Left renal pelvis (tissue), 4 donors: ENCODE data around the gene SLFN12L. TPM values are rescaled to one million over a fixed set of nuclear protein-coding genes. Genes with fewer than 3 reads are reported as not detected.
"Not testable (repeated sequence)": the region's sequence is repeated elsewhere in the genome, so short reads cannot be mapped to it uniquely, and the experiment has no call there.

Experiments
- DNase-seq, 4 donors: peaks; one replicate each; pipeline ENCODE4 v3.0.0-alpha.2; 2013; ENCODE audit warnings: low read depth in 4 of 4, low spot score in 3 of 4
- polyA plus RNA-seq, 4 donors: library from polyadenylated mRNA; unstranded; fragments of 120-200 nt; gene quantifications; one replicate each; pipeline ENCODE4 v1.2.1, GENCODE V29; 2013; ENCODE audit not compliant: insufficient read length in 4 of 4

SLFN12L gene
- polyA plus RNA-seq, 4 donors = 0.12 to 0.34 (median 0.29) TPM

DNA sequence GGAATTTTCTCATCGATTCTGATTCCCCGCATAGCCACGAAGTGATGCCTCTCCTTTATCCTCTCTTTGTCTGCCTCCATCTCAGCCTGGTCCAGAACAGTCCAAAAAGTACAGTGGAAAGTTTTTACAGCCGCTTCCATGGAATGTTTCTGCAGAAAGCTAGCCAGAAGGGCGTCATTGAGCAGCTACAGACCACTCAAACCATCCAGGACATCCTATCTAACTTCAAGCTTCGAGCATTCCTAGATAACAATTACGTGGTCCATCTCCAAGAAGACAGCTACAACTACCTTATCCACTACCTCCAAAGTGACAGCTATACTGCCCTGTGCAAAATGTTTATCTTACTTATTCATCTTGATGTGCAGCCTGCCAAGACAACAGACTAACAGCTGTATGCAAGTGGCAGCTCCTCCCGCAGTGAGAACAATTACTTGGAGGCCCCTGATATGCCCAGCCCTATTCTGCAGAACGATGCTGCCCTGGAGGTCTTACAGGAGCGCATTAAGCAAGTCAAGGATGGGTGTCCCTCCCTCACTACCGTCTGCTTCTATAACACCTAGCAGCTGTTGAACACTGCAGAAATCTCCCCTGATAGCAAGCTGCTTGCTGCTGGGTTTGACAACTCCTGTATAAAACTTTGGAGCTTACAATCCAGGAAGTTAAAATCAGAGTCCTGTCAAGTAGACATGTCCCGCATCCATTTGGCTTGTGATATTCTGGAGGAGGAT lies 38.9 kb downstream of the SLFN12L start:
- no peak for DNase-seq

DNA sequence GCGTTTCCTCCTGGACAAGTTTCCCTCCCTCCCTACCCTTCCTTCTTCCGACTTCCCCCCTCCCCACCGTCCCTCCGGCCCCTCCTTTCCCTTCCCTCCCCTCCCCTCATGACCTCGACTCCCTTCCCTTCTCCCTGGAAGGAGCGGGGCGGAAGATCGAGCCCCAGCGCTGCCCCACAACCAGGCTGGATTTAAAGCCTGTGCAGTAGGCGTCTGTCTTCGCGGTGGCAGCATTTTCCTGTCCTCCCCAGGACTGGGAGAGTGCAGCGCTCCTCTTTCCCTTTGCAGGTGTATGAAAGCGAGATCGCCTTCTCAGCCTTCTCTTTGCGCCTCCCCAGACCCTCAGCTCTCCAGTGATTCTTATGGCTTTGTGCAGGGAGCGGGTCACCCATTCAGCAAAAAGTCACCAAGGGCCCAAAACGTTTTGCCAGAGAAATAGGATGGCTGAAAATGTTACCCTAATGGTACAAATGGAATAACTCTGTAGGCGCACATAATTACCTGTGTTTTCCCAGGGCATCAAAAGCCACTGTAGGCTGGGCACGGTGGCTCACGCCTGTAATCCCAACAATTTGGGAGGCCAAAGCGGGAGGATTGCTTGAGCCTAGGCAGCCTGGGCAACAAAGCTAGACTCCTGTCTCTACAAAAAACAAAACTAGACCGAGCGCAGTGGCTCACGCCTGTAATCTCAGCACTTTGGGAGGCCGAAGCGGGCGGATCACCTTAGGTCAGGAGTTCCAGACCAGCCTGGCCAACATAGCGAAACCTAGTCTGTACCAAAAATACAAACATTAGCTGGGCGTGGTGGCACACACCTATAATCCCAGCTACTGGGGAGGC lies 40.8 kb downstream of the SLFN12L start:
- no peak for DNase-seq

DNA sequence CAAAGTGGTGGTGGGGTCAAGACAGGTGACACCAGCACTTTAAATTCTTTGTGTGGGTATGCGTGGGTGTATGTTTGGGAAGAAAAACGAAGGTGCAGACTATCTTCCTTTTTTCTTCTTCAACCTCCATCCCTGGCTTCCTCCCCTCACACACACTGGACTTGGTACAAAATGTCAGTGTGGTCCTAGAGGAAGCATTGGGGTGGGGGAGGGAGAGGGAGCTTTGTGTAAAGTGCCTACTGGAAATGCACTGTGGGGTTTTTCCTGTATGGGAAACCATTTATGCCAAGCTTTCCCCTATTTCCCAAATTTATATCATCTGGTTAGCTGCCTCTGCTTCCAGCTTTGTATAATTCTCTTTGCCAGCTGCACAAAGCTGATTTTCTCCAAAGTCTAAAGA lies 44.4 kb downstream of the SLFN12L start:
- DNase-seq = no peak

DNA sequence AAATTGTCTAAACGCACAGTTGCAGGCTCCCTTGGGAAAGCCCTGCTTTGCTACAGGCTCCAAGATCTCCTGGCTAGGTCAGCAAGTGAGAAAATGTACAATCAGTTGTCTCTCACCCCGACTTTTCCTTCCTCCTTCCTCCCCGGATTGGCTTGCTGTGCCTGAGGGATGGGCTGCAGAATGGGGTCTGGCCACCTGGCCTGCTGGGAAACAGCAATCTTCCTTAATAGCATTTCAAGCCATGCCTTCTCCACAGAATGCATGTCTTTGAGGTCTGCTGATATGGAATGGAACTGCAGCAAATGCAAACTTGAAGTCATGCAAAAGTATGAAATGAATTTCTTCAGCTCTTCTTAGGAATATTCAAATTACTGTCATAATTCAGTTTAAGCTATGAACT lies 46.1 kb downstream of the SLFN12L start:
- no peak for DNase-seq

DNA sequence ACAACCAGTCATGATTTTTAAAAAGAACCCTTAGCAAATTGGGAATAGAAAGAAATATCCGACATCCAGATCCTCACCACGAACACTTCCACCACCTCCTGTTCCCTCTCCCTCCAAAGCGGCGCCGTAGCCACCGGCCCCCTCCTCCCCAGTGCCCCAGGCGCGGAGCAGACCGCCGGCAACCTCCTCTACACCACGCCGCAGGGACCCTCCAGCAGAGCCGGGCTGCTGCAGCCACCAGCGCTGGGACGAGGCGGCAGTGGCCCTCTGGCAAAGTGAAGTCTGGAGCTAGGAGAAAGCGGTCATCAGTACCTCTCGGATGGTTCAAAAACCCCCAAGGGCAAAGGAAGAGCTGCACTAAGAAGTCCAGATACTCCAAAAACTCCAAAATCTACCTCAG lies 47.5 kb downstream of the SLFN12L start:
- no peak for DNase-seq

DNA sequence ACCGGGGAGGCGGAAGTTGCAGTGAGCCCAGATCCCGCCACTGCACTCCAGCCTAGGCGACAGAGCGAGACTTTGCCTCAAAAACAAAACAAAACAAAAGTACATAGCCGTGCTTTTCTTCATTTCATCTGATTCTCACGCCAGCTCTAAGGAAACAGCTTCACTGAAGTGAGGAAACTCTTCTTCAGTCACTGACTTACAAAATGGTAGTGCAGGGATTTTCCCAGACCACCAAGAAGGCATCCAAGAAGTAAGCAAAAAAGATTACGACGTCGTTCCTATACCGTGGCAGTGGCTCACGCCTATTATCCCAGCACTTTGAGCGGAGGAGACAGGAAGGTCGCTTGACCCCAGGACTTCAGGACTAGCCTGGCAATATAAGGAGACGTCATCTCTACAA lies 48.5 kb downstream of the SLFN12L start:
- no peak for DNase-seq

DNA sequence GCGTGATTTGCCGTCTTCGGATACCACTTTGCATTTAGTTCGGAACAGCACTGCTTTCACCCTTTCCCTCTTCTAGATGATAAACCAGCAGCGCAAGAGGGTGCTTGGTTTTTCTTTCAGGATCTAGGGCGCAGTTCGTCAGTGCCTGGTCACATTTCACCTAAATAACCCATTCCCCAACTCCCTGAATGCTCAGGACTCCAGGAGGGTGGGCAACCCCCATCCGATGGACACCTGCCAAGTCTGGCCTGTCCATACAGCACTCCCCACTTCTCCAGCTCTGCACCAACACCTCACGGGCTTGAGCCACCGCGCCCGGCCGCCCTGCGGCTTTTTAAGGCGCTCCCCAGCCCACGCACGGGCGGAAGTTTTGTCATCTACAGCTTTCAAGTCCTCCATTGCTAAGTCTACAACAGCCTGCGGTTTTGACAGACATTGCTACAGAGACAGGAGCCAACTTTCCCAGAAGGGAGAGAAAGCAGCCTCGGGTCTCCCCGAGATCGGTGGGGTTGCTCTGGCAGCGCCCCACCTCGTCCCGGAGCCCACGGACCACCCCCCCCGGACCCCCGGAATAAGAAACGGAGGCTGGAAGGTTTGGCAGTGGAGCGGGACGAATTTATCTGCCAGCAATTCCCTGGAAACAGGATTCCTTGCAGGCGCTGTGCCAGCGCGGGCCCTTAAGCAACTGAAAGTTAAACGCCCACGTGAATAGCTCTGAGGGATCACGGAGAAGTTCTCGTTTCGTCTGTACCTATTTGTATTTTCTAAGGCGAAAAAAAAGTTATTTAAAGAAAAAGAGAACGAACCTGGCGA lies 50.4 kb downstream of the SLFN12L start:
- no peak for DNase-seq

DNA sequence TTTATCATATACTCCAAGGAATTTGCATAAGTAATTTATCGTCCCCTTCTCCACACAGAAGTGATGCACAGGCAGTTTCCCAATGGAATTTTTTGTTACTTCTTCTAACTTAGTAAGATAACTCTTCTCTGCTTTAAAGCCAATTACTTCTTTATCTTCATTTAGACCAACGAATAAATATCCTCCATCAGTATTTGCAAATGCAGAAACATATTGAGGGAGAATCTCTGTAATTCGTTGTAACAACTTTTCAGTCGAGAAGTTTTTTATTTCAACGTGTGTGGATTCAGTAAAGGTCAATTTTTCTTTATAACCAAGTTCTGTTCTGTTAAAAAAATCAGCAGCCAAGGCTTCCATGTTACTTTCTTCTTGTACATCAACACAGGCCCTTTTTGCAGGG lies 58.2 kb downstream of the SLFN12L start:
- no peak for DNase-seq

DNA sequence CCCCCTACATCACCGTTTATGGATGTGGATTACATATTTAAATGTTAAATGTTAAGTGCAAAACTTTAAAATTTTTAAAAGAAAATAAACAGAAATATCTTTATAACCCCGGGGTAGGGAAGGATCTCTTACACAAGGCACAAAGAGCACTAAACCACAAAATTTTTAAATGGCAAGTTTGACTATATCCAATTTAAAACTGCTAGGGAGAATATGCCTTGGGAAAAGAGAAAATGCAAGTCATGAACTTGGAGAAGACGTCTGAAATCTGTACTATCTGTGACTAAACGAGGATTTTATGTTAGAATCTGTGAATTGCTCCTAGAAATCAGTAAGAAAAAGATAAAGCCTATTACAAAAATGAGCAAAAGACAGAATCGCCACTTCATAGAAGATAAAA lies 60.2 kb downstream of the SLFN12L start:
- DNase-seq = no peak

DNA sequence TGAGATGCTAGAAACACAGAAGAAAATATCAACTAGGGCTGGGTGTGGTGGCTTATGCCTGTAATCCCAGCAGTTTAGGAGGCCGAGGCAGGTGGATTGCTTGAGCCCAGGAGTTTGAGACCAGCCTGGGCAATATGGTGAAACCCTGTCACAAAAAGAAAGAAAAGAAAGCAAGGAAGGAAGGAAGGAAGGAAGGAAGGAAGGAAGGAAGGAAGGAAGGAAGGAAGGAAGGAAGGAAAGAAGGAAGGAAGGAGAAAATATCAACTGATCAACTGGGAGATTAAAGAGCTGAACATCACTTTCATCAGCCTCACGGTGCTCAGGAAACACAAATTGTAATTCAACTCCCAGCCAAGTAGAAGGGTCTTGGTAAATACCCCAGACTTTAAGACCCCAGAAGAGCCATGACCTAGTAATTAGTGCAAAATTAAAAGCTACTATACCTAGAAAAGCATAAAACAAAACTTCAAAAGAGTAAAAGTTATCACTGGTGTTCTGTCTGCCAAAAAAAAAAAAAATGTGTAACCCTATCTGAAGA lies 61.1 kb downstream of the SLFN12L start:
- DNase-seq = no peak

DNA sequence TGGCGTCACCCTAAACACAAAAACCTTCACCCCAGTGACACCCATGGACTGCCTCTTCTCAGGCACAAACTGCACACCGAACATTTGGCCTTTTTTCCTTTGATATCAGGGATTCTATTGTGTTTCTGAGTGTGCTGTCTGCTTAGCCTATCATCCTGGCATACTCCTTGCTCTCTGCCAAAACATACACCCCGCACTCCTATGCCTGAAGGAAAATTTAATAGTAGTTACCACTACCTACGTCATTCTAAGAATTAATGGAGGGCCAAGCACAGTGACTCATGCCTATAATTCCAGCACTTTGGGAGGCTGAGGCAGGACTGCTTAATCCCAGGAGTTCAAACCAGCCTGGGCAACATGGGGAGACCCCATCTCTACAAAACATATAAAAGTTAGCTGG lies 69.0 kb downstream of the SLFN12L start:
- no peak for DNase-seq

DNA sequence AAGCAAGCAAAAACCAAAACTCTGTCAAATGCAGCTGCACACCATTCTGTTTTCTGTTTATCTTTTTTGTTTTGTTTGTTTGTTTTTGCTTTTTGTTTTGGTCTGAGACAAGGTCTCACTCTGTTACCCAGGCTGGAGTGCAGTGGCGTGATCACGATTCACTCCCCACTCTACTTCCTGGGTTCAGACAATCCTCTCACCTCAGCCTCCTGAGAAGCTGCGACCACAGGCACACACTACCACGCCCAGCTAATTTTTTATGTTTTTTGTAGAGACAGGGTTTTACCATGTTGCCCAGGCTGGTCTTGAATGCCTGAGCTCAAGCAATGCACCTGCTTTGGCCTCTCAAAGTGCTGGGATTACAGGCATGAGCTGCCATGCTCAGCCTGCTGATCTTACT lies 69.7 kb downstream of the SLFN12L start:
- DNase-seq = no peak

DNA sequence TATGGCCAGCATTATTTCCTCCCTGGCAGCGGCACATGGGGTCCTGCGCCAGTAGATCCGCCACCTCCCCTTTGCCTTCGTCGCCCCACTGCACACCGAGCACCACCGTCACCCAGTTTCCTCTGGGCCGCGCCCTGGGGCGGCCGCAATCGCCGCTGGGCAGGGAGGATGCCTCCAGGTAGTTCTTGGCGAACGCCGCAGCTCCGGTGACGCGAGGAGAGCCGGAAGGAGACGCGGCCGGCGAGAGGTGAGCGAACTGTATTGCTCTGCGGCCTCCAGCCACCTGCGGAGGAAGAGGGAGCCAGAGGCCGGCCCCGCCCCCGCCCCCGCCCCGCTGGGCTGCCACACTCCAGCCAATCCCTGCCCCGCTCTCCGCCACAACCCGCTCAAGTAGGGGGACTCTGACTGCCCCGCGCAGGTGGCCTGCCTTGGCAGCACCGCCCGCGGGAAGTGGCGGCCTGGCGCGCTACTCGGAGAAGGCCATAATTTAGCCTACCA lies 77.1 kb downstream of the SLFN12L start:
- peak in 1 of 4 donors; percentile 24 for DNase-seq

DNA sequence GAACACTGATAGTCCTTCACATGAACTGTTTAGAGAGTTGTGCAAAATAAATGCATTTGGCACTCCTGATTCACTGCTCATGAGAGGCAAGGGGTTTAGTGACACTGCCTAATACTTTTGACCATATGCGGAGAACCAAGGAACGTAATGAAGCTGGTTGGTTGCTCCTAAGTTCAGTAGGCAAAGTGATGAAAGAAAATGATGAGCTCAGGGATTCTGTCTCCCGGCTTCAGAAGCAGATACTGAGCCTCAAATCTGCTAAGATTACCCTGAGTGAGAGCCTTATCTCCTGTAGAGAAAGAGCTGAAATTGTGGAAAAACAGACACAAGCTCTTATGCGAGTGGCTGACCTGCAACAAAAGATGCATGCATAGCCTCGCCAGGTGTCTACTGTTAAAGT lies 83.4 kb downstream of the SLFN12L start:
- not testable (repeated sequence) for DNase-seq

DNA sequence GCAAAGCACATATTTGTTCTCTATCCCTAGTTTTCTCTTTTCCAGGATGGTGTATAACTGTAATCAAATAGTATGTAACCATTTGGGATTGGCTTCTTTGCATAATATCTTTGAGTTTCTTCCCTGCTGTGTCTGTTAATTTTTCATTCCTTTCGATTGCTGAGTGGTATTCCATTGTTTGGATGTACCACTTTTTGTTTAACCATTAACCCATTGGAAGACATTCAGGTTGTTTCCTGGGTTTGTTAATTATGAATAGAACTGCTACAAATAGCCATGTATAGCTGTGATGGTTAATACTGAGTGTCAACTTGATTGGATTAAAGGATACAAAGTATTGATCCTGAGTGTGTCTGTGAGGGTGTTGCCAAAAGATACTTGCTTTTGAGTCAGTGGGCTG lies 84.3 kb downstream of the SLFN12L start:
- DNase-seq = no peak

DNA sequence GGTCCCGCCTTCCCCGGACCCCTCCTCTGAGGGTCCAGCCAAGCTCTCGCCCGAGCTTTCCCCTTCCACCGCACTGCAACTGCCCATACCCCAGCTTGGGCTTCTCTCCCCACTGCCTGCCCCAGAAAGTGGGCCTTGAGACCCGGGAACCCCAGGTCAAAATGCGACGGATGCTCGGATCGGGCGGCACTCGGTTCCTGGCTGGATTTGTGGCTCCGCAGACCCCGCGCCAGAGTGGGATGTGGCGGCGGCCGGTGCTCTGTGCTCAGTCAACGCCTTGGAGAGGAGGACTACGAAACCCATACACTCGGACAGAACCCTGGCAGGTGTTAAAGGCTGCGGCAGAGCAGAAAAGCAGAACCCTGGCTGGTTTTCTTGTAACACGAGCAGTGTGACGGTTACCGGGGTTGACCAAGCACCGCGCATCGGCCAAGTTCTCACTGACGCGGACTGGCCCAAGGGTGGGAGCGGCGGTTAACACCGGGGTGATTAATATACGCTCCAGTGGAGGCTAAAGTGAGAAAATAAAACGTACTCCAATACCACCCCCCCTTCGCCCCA lies 88.0 kb downstream of the SLFN12L start:
- DNase-seq = peak in 1 of 4 donors; percentile 42

DNA sequence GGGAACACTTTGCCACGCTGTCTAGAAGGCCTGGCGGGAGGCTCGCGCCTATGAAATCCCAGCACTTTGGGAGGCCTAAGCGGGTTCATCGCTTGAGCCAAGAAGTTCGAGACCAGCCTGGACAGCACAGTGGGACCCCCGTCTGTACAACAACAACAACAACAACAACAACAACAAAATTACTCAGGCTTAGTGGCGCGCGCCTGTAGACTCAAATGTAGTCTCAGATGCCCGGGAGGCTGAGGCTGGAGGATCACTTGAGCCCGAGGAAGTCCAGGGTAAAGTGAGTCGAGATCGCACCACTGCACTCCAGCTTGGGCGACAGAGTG lies 88.6 kb downstream of the SLFN12L start:
- DNase-seq = no peak

DNA sequence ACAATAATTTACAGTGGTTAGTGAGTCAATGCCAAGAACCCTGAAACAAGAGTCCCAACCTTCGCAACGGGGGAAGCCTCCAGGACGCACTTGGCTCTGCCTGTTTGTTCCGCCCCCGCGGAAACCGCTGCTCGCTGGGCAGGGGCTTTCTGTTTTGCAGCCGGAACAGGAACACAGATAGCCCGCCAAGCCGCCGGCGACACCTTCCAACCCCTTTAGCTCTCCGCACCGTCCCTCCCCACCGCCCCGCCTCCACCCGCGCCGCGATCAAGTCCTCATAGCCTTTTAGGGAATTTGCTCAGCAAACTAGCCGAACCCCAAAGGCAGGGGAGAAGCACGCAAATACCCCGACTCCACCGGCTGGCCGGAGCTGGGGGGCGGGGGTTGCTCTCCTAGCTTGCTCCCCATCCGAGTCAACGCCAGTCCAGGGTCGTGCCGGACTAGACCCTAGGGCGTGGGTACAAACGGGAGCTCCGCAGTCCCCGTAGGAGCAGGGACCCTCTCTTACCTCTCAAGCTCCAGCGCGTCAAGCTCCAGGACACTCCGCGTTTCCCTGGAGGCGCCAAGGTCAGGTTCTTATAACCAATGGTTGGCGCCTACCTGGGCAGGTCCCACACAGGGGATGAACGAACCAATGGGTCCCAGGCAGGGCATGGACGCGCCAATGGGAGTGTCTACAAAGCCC lies 89.1 kb downstream of the SLFN12L start, which contains the start of gene SLFN13:
SLFN13 (minus strand) TSS at position 553 of the 685 bp plus-strand sequence. CDS start 3,086 bp downstream, outside the sequence.
- DNase-seq = peak in 1 of 4 donors; percentile 75

DNA sequence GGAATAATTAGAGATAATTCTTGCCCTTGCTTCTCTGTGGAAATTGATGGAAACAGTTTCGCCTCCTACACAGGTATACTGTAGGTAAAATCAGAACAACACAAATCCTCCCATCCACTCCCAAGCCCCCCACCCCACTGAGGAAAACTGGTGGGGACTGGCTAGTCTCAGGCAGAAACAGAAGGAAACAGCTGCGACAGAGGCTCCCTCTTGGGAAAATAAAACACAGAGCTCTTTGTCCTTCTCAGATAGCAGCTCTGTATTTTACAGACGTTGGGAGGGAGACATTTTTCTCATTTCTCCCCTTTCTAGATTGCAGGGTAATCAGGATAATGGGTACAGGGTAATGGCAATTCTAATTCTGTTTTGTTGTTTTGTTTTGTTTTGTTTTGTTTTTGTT lies 90.0 kb downstream of the SLFN12L start:
- DNase-seq = no peak

DNA sequence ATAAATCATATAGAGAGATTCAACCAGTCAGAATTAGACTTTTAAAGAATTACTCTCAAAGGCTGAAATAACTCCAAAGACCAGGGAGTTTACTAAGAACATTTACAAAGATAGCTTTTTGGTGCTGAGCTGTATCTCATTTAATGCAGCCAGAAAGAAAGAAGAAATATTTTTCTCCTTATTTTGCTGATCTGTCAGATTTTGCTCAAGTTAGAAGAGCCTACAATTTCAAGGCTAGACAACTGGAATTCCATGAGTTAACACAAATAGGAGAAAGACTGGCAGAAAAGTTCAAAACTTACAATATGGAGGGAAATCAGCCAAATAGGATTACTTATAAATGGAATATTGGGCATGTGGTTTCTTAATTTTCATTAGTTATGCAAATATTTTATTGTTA lies 99.0 kb downstream of the SLFN12L start:
- DNase-seq = no peak
